Gastrocnemius medialis (tissue), 4 donors: ENCODE data around the gene CTU1. TPM values are rescaled to one million over a fixed set of nuclear protein-coding genes. Genes with fewer than 3 reads are reported as not detected.

Source experiments
- ATAC-seq, 2 donors: fragments of 150-250 bp; one replicate each; pipeline ENCODE4 v1.9.1; 2016
- DNase-seq, 2 donors: peaks; one replicate each; pipeline ENCODE4 v3.0.0-alpha.2; 2019
- H3K27ac ChIP-seq, 4 donors: fragments of 200-600 bp; sonication (generic); 1 replicate in 1 of 4; 2 replicates in 3 of 4; pipeline ENCODE4 v1.5.1; 2016 to 2018; ENCODE audit warnings: mild to moderate bottlenecking in 2 of 4, moderate library complexity in 1 of 4
- H3K27me3 ChIP-seq, 3 donors: fragments of 200-600 bp; sonication (generic) in 2 of 3; 1 replicate in 1 of 3; 2 replicates in 2 of 3; pipeline versions ENCODE4 v1.5.1 to v1.6.0; 2016 to 2019; ENCODE audit warnings: mild to moderate bottlenecking in 1 of 3, moderate library complexity in 1 of 3
- H3K36me3 ChIP-seq, 2 donors: fragments of 200-600 bp; sonication (generic) in 1 of 2; one replicate each; pipeline ENCODE4 v1.5.1; 2017 to 2018
- H3K4me1 ChIP-seq, 2 donors: fragments of 200-600 bp; sonication (generic) in 1 of 2; one replicate each; pipeline ENCODE4 v1.5.1; 2016 to 2017; ENCODE audit warnings: mild to moderate bottlenecking in 2 of 2
- H3K4me3 ChIP-seq, 4 donors: fragments of 200-600 bp; sonication (generic) in 3 of 4; 1 replicate in 1 of 4; 2 replicates in 3 of 4; pipeline ENCODE4 v1.5.1; 2016 to 2019; ENCODE audit warnings: mild to moderate bottlenecking in 2 of 4
- H3K9me3 ChIP-seq, 3 donors: fragments of 200-600 bp; sonication (generic) in 2 of 3; 1 replicate in 1 of 3; 2 replicates in 2 of 3; pipeline ENCODE4 v1.5.1; 2016 to 2019
- POLR2A ChIP-seq, 2 donors: fragments of 450-650 bp; IDR thresholded peaks; one replicate each; pipeline ENCODE4 v1.6.1; 2017; ENCODE audit warnings: antibody characterized with exemption in 2 of 2, mild to moderate bottlenecking in 2 of 2, moderate library complexity in 2 of 2
- in situ Hi-C, 4 donors: fragments of 200-750 bp; cut with MboI; loops; one replicate each; pipeline versions ENCODE4 v1.15.0 to v1.8.0; 2017; ENCODE audit warnings: low sequenced_read_pairs in 4 of 4
- intact Hi-C: fragments of 100-400 bp; cut with DNase I; formaldehyde crosslinking; loops from one replicate; pipeline ENCODE4 v1.15.1; 2023; ENCODE audit warnings: low total_unique reads
- total RNA-seq, 4 donors: library from RNA; depleted of rRNA; stranded (reverse); fragments of >200 nt; gene quantifications; one replicate each; pipeline versions ENCODE4 v1.1.0 to v1.2.3, GENCODE V29; 2016
- TF ChIP-seq, protein P1 (sequence below), 5 experiments: fragments of 450-650 bp in 3 of 5; fragments of 200-600 bp in 2 of 5; sonication (generic) in 2 of 5; IDR thresholded peaks in 4 of 5; conservative IDR thresholded peaks in 1 of 5; 1 replicate in 4 of 5; 2 replicates in 1 of 5; pipeline ENCODE4 v1.5.1; 2016 to 2019; ENCODE audit warnings: antibody characterized with exemption in 5 of 5, mild to moderate bottlenecking in 3 of 5, moderate library complexity in 3 of 5

CTU1 gene
- total RNA-seq, 4 donors from 2014 or later, result 5.8 to 11.9 (median 9.3) TPM

DNA sequence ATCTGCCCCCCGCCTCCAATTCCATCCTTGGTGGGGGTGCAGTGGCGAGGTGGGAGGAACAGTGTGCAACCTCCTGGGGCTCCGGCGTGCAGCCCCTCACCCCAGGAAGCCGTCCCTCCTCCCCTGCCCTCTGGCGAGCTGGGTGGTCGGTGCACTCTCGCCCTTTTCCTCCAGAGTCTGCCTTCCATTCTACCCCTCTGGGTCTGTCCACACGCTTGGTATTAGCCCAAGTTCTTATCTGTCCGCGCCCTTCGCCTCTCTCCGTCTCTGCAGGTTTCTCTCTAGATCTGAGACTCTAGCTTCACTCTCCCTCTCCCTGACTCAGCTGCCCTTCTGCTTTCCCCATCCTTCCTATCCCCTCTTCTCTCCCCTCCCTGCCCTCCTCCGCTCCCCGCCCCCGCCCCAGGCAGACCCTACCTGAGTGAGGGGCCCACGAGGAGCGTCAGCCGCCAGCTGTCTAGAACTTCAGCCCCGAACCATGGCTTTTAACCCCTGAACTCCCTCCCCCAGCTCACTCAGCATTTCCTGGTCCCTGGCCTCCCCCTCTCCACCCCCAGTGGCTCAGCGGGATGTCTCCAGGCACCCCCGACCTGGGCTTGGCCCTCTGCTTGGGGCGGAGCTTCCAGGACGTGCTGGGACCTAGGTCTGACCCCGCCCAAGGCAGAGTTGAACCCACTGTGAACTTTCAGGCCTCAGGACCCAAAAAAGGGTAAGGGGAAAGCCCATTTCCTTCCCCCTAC lies 42.8 kb downstream of the CTU1 start:
- in situ Hi-C loops (no loop called here), intact Hi-C loops (no loop called here)
- peak overlapping the region in 1 of 4 donors; percentile 17 for H3K4me3 ChIP-seq
- no peaks in the 10 kb centered on the region for H3K4me1 ChIP-seq
- H3K36me3 ChIP-seq, result no peaks in the 10 kb centered on the region
- H3K27ac ChIP-seq, result no peak overlapping the region
- TF ChIP-seq, protein P1, sequence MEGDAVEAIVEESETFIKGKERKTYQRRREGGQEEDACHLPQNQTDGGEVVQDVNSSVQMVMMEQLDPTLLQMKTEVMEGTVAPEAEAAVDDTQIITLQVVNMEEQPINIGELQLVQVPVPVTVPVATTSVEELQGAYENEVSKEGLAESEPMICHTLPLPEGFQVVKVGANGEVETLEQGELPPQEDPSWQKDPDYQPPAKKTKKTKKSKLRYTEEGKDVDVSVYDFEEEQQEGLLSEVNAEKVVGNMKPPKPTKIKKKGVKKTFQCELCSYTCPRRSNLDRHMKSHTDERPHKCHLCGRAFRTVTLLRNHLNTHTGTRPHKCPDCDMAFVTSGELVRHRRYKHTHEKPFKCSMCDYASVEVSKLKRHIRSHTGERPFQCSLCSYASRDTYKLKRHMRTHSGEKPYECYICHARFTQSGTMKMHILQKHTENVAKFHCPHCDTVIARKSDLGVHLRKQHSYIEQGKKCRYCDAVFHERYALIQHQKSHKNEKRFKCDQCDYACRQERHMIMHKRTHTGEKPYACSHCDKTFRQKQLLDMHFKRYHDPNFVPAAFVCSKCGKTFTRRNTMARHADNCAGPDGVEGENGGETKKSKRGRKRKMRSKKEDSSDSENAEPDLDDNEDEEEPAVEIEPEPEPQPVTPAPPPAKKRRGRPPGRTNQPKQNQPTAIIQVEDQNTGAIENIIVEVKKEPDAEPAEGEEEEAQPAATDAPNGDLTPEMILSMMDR (IDR thresholded peaks at IDR 0.05 in 4 of 5, conservative IDR thresholded peaks at IDR 0.05 in 1 of 5), result no peak
- peaks cover 4 to 18% (median 11%) of the 10 kb centered on the region in 3 donors for H3K27me3 ChIP-seq
- DNase-seq, result no peak
- H3K9me3 ChIP-seq, result no peaks in the 10 kb centered on the region
- ATAC-seq, result no peak

DNA sequence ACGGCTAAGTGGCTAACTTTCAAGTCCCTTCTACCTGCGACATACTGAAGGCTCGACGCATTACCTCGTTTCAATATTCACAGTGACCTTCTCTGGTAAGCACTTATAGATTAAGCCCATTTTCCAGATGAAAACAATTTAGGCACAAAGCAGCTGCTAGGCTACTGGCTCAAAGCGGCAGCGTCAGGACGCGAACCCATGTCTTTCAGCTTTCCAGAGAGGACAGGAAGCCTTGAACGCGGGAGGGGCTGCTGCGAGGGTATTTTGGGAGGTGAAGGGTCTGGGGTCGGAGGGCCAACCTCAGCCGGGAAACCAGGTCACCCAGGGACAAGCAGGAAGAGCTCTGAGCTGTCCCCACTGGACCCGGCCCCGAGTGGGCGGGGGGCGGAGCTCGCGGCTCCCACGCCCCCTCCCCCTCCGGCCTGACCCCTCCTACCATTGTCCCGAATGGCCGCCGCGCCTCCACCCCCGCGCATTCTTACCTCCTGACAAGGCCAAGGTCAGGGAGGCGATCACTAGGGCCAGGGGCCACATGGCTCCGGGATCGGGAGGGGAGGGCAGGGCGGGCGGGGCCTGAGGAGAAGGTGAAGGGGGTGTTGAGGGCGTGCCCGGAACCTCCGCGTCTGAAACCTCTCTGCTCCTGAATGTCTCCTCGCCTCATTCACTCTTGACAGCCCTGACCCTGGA lies 43.5 kb downstream of the CTU1 start, which contains the start of gene KLK13:
KLK13 (minus strand) TSS at position 559 of the 687 bp plus-strand sequence; CDS start at position 534, 25 bp downstream.
- Histone ChIP-seq H3K27me3 (peaks cover 4 to 18% (median 11%) of the 10 kb centered on the region in 3 donors), H3K27ac (no peak within 1 kb of the TSS), H3K4me3 (peak within 1 kb of the TSS in 1 of 4 donors; percentile 17), H3K4me1 (no peaks in the 10 kb centered on the region), H3K9me3 (no peaks in the 10 kb centered on the region), H3K36me3 (no peaks in the 10 kb centered on the region)
- DNase-seq (no peak), ATAC-seq (no peak)
- intact Hi-C loops (no loop called here), in situ Hi-C loops (no loop called here)
- TF ChIP-seq POLR2A (IDR thresholded peaks at IDR 0.05), result no peak
- TF ChIP-seq, protein P1 (IDR thresholded peaks at IDR 0.05 in 4 of 5, conservative IDR thresholded peaks at IDR 0.05 in 1 of 5), result no peak

DNA sequence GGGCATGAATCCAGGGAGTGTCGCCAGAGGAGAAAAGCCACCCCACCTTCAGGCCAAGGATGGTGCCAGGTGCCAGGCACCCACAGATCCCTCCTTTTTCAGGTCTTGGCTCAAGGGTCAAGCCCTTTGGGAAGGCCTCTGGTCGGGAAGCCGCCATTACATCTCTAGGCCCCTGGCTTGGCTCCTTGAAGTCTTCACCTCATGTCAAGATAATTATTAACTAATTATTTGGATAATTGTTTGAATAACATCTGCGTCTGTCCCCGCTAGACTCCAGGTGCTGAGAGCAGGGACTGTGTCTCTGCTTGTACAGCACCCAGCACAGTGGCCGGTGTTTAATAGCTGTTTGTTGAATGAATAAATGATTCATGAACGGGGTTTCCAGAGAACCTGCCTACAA lies 44.5 kb downstream of the CTU1 start:
- no peaks in the 10 kb centered on the region for H3K9me3 ChIP-seq
- ATAC-seq (no peak), DNase-seq (no peak)
- intact Hi-C loops, result no loop called here
- no peak overlapping the region for H3K27ac ChIP-seq
- H3K4me3 ChIP-seq, result no peak overlapping the region
- H3K27me3 ChIP-seq, result peaks cover 4 to 18% (median 11%) of the 10 kb centered on the region in 3 donors
- H3K4me1 ChIP-seq, result no peaks in the 10 kb centered on the region
- TF ChIP-seq, protein P1 (IDR thresholded peaks at IDR 0.05 in 4 of 5, conservative IDR thresholded peaks at IDR 0.05 in 1 of 5), result no peak
- no peak for TF ChIP-seq POLR2A (IDR thresholded peaks at IDR 0.05)
- in situ Hi-C loops, result no loop called here
- H3K36me3 ChIP-seq, result no peaks in the 10 kb centered on the region

DNA sequence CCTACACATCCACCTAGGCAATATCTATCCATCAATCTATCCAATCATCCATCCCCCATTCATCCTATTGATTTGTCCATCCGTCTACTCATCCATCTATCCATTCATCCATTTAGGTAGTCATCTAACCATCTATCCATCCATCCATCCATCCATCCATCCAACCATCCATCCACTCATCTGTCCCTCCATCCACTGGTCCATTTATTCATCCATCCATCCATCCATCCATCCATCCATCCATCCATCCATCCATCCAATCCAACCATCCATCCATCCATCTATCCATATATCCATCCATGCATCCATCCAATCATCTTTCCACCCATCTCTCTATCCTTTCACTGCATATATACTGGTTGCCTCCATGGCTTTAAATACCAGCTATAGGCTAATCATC lies 47.2 kb downstream of the CTU1 start:
- Histone ChIP-seq H3K27ac (no peak overlapping the region), H3K9me3 (no peaks in the 10 kb centered on the region), H3K36me3 (no peaks in the 10 kb centered on the region), H3K4me3 (no peak overlapping the region), H3K4me1 (no peaks in the 10 kb centered on the region), H3K27me3 (peaks cover 4 to 18% (median 11%) of the 10 kb centered on the region in 3 donors)
- no peak for ATAC-seq
- in situ Hi-C loops (no loop called here), intact Hi-C loops (no loop called here)
- DNase-seq, result no peak
- no peak for TF ChIP-seq POLR2A (IDR thresholded peaks at IDR 0.05)
- TF ChIP-seq, protein P1 (IDR thresholded peaks at IDR 0.05 in 4 of 5, conservative IDR thresholded peaks at IDR 0.05 in 1 of 5), result no peak
